Esophagus squamous epithelium (tissue), 4 donors: Measurements from ENCODE around the gene ATP13A1.

Experiments
- CTCF ChIP-seq, 6 experiments: fragments of 450-650 bp in 4 of 6; fragments of 200-600 bp in 2 of 6; sonication (generic) in 2 of 6; IDR thresholded peaks; one replicate each; pipeline ENCODE4 v1.5.1; 2016 to 2019; ENCODE audit warnings: antibody characterized with exemption in 6 of 6, mild to moderate bottlenecking in 4 of 6, moderate library complexity in 4 of 6
- POLR2A ChIP-seq, 4 donors: fragments of 450-650 bp; IDR thresholded peaks; one replicate each; pipeline ENCODE4 v1.6.1; 2017; ENCODE audit warnings: antibody characterized with exemption in 4 of 4, mild to moderate bottlenecking in 4 of 4, moderate library complexity in 3 of 4

GRCh38 chr19:19633711-19634515 is 29.6 kb downstream of the ATP13A1 start:
- no peak for TF ChIP-seq CTCF (IDR thresholded peaks at IDR 0.05)
- no peak for TF ChIP-seq POLR2A (IDR thresholded peaks at IDR 0.05)
